ENCODE results near the gene SPIRE1.
"Not testable (repeated sequence)": the region's sequence is repeated elsewhere in the genome, so short reads cannot be mapped to it uniquely, and the experiment has no call there.

The SPIRE1 gene

GRCh38 chr18:12643756-12644155, 14.2 kb downstream of the SPIRE1 start:
- not testable (repeated sequence) for H3K23ac ChIP-seq (ENCODE audit: low read depth, low read length, poor library complexity); H2AFZ ChIP-seq (ENCODE audit: low read length); H3K27ac ChIP-seq (replicated peaks; ENCODE audit: low read length); H2BK15ac ChIP-seq (ENCODE audit: low read length); H3K9ac ChIP-seq (ENCODE audit: low read depth, low read length, poor library complexity); H4K8ac ChIP-seq (ENCODE audit: low read depth, low read length); H4K91ac ChIP-seq (ENCODE audit: low read depth, low read length, poor library complexity); H2BK120ac ChIP-seq (ENCODE audit: low read depth, low read length); H2BK12ac ChIP-seq (ENCODE audit: low read length); H2AK5ac ChIP-seq (ENCODE audit: low read depth, low read length); H3K18ac ChIP-seq (ENCODE audit: low read length); H3K4me2 ChIP-seq (ENCODE audit: insufficient read depth, low read length, poor library complexity, severe bottlenecking); H2BK5ac ChIP-seq (ENCODE audit: low read length); DNase-seq (ENCODE audit: low spot score); H3K27me3 ChIP-seq (ENCODE audit: control insufficient read depth in 3 of 3, insufficient read depth in 3 of 3, low read depth in 1 of 3, low read length in 3 of 3); H3K14ac ChIP-seq (ENCODE audit: low read length); H3K9me3 ChIP-seq (replicated peaks in 1 of 2; ENCODE audit: control insufficient read depth in 2 of 2, insufficient read depth in 1 of 2, low read depth in 1 of 2, low read length in 2 of 2); H3K79me1 ChIP-seq (ENCODE audit: low read depth, low read length); H3K4me1 ChIP-seq (ENCODE audit: control insufficient read depth in 2 of 2, insufficient read depth in 1 of 2, low read depth in 1 of 2, low read length in 2 of 2); H3K4me3 ChIP-seq (ENCODE audit: low read length in 2 of 2); H3K4ac ChIP-seq (ENCODE audit: low read length)
- no CpG with 5 or more reads among the region's 5 CpGs for WGBS, 2 donors (ENCODE audit: extremely low coverage in 2 of 2, insufficient read length in 2 of 2, insufficient replicate concordance in 1 of 2)
- peaks cover 0 to 32% of the 10 kb centered on the region in 2 donors for H3K36me3 ChIP-seq (replicated peaks in 1 of 2; ENCODE audit: control insufficient read depth in 2 of 2, insufficient read depth in 2 of 2, low read length in 2 of 2)

GRCh38 chr18:12640881-12641200, 17.1 kb downstream of the SPIRE1 start:
- Histone ChIP-seq H3K79me1 (ENCODE audit: low read depth, low read length) (no peaks in the 10 kb centered on the region), H3K9ac (ENCODE audit: low read depth, low read length, poor library complexity) (no peak overlapping the region), H3K36me3 (replicated peaks in 1 of 2; ENCODE audit: control insufficient read depth in 2 of 2, insufficient read depth in 2 of 2, low read length in 2 of 2) (peaks cover 0 to 12% of the 10 kb centered on the region in 2 donors), H3K4me1 (ENCODE audit: control insufficient read depth in 2 of 2, insufficient read depth in 1 of 2, low read depth in 1 of 2, low read length in 2 of 2) (peaks cover 0 to 2% of the 10 kb centered on the region in 2 donors), H3K9me3 (replicated peaks in 1 of 2; ENCODE audit: control insufficient read depth in 2 of 2, insufficient read depth in 1 of 2, low read depth in 1 of 2, low read length in 2 of 2) (no peaks in the 10 kb centered on the region), H3K18ac (ENCODE audit: low read length) (no peak overlapping the region), H3K27ac (replicated peaks; ENCODE audit: low read length) (no peak overlapping the region), H2BK120ac (ENCODE audit: low read depth, low read length) (no peak overlapping the region), H3K4ac (ENCODE audit: low read length) (no peak overlapping the region), H2AFZ (ENCODE audit: low read length) (no peak overlapping the region), H3K4me3 (ENCODE audit: low read length in 2 of 2) (no peak overlapping the region), H2BK12ac (ENCODE audit: low read length) (no peak overlapping the region), H2BK5ac (ENCODE audit: low read length) (no peak overlapping the region), H3K14ac (ENCODE audit: low read length) (no peak overlapping the region), H2BK15ac (ENCODE audit: low read length) (no peak overlapping the region), H3K23ac (ENCODE audit: low read depth, low read length, poor library complexity) (no peak overlapping the region), H2AK5ac (ENCODE audit: low read depth, low read length) (no peak overlapping the region), H4K8ac (ENCODE audit: low read depth, low read length) (no peak overlapping the region), H4K91ac (ENCODE audit: low read depth, low read length, poor library complexity) (no peak overlapping the region), H3K4me2 (ENCODE audit: insufficient read depth, low read length, poor library complexity, severe bottlenecking) (no peak overlapping the region), H3K27me3 (ENCODE audit: control insufficient read depth in 3 of 3, insufficient read depth in 3 of 3, low read depth in 1 of 3, low read length in 3 of 3) (no peaks in the 10 kb centered on the region)
- WGBS, 2 donors (ENCODE audit: extremely low coverage in 2 of 2, insufficient read length in 2 of 2, insufficient replicate concordance in 1 of 2): no CpG with 5 or more reads among the region's 6 CpGs
- no peak for DNase-seq (ENCODE audit: low spot score)

- H3K4me1 ChIP-seq (ENCODE audit: control insufficient read depth in 2 of 2, insufficient read depth in 1 of 2, low read depth in 1 of 2, low read length in 2 of 2): no peaks in the 10 kb centered on the region
- no CpG with 5 or more reads among the region's 5 CpGs for WGBS, 2 donors (ENCODE audit: extremely low coverage in 2 of 2, insufficient read length in 2 of 2, insufficient replicate concordance in 1 of 2)
These were observed 17.7 kb downstream of the SPIRE1 start for GRCh38 chr18:12639990-12640880.

GRCh38 chr18:12638644-12639124, 19.2 kb downstream of the SPIRE1 start:
- no peak overlapping the region for H3K4me3 ChIP-seq (ENCODE audit: low read length in 2 of 2)
- H2AFZ ChIP-seq (ENCODE audit: low read length): no peak overlapping the region
- H4K8ac ChIP-seq (ENCODE audit: low read depth, low read length): no peak overlapping the region
- H3K27me3 ChIP-seq (ENCODE audit: control insufficient read depth in 3 of 3, insufficient read depth in 3 of 3, low read depth in 1 of 3, low read length in 3 of 3): no peaks in the 10 kb centered on the region
- no peak overlapping the region for H3K18ac ChIP-seq (ENCODE audit: low read length)
- H2BK120ac ChIP-seq (ENCODE audit: low read depth, low read length): no peak overlapping the region
- no peak overlapping the region for H2BK12ac ChIP-seq (ENCODE audit: low read length)
- no peaks in the 10 kb centered on the region for H3K4me1 ChIP-seq (ENCODE audit: control insufficient read depth in 2 of 2, insufficient read depth in 1 of 2, low read depth in 1 of 2, low read length in 2 of 2)
- H3K27ac ChIP-seq (replicated peaks; ENCODE audit: low read length): no peak overlapping the region
- no peak overlapping the region for H2AK5ac ChIP-seq (ENCODE audit: low read depth, low read length)
- no peak overlapping the region for H2BK5ac ChIP-seq (ENCODE audit: low read length)
- H3K9me3 ChIP-seq (replicated peaks in 1 of 2; ENCODE audit: control insufficient read depth in 2 of 2, insufficient read depth in 1 of 2, low read depth in 1 of 2, low read length in 2 of 2): no peaks in the 10 kb centered on the region
- WGBS, 2 donors (ENCODE audit: extremely low coverage in 2 of 2, insufficient read length in 2 of 2, insufficient replicate concordance in 1 of 2): no CpG with 5 or more reads among the region's 3 CpGs
- peaks cover 0 to 12% of the 10 kb centered on the region in 2 donors for H3K36me3 ChIP-seq (replicated peaks in 1 of 2; ENCODE audit: control insufficient read depth in 2 of 2, insufficient read depth in 2 of 2, low read length in 2 of 2)
- H3K9ac ChIP-seq (ENCODE audit: low read depth, low read length, poor library complexity): no peak overlapping the region
- H3K4me2 ChIP-seq (ENCODE audit: insufficient read depth, low read length, poor library complexity, severe bottlenecking): no peak overlapping the region
- DNase-seq (ENCODE audit: low spot score): no peak
- no peak overlapping the region for H3K14ac ChIP-seq (ENCODE audit: low read length)
- no peaks in the 10 kb centered on the region for H3K79me1 ChIP-seq (ENCODE audit: low read depth, low read length)
- H3K23ac ChIP-seq (ENCODE audit: low read depth, low read length, poor library complexity): no peak overlapping the region
- no peak overlapping the region for H3K4ac ChIP-seq (ENCODE audit: low read length)
- H4K91ac ChIP-seq (ENCODE audit: low read depth, low read length, poor library complexity): no peak overlapping the region
- no peak overlapping the region for H2BK15ac ChIP-seq (ENCODE audit: low read length)

More at GRCh38 chr18:12639990-12640880, 17.7 kb downstream of the SPIRE1 start:
- no peaks in the 10 kb centered on the region for H3K27me3 ChIP-seq (ENCODE audit: control insufficient read depth in 3 of 3, insufficient read depth in 3 of 3, low read depth in 1 of 3, low read length in 3 of 3)
- H2BK5ac ChIP-seq (ENCODE audit: low read length): no peak overlapping the region
- H3K4me3 ChIP-seq (ENCODE audit: low read length in 2 of 2): no peak overlapping the region
- no peaks in the 10 kb centered on the region for H3K79me1 ChIP-seq (ENCODE audit: low read depth, low read length)
- H3K4me2 ChIP-seq (ENCODE audit: insufficient read depth, low read length, poor library complexity, severe bottlenecking): no peak overlapping the region
- DNase-seq (ENCODE audit: low spot score): no peak
- no peaks in the 10 kb centered on the region for H3K9me3 ChIP-seq (replicated peaks in 1 of 2; ENCODE audit: control insufficient read depth in 2 of 2, insufficient read depth in 1 of 2, low read depth in 1 of 2, low read length in 2 of 2)
- H2BK120ac ChIP-seq (ENCODE audit: low read depth, low read length): no peak overlapping the region
- no peak overlapping the region for H3K9ac ChIP-seq (ENCODE audit: low read depth, low read length, poor library complexity)
- no peak overlapping the region for H3K14ac ChIP-seq (ENCODE audit: low read length)
- no peak overlapping the region for H2AFZ ChIP-seq (ENCODE audit: low read length)
- H2AK5ac ChIP-seq (ENCODE audit: low read depth, low read length): no peak overlapping the region
- no peak overlapping the region for H3K4ac ChIP-seq (ENCODE audit: low read length)
- no peak overlapping the region for H4K91ac ChIP-seq (ENCODE audit: low read depth, low read length, poor library complexity)
- H3K18ac ChIP-seq (ENCODE audit: low read length): no peak overlapping the region
- H4K8ac ChIP-seq (ENCODE audit: low read depth, low read length): no peak overlapping the region
- no peak overlapping the region for H3K23ac ChIP-seq (ENCODE audit: low read depth, low read length, poor library complexity)
- H3K27ac ChIP-seq (replicated peaks; ENCODE audit: low read length): no peak overlapping the region
- H2BK15ac ChIP-seq (ENCODE audit: low read length): no peak overlapping the region
- peaks cover 0 to 9% of the 10 kb centered on the region in 2 donors for H3K36me3 ChIP-seq (replicated peaks in 1 of 2; ENCODE audit: control insufficient read depth in 2 of 2, insufficient read depth in 2 of 2, low read length in 2 of 2)
- no peak overlapping the region for H2BK12ac ChIP-seq (ENCODE audit: low read length)

All from neuronal stem cell (in vitro differentiated cells).